OCI-LY1 (cell line): Measurements from ENCODE around the gene TBC1D8.

Experiments
- CTCF ChIP-seq: fragments of 200-600 bp; sonication (generic), shearing (Covaris generic); IDR thresholded peaks from 2 replicates; pipeline ENCODE4 v1.5.1; 2017; ENCODE audit warnings: mild to moderate bottlenecking, antibody characterized with exemption, low read length, moderate library complexity, mixed read lengths
- EZH2 ChIP-seq: fragments of 200-600 bp; sonication (generic), shearing (Covaris generic); IDR thresholded peaks from 2 replicates; pipeline ENCODE4 v1.8.0; 2017; ENCODE audit warnings: borderline replicate concordance, mixed run types, mild to moderate bottlenecking, antibody characterized with exemption, low read length, moderate library complexity, mixed read lengths

DNA sequence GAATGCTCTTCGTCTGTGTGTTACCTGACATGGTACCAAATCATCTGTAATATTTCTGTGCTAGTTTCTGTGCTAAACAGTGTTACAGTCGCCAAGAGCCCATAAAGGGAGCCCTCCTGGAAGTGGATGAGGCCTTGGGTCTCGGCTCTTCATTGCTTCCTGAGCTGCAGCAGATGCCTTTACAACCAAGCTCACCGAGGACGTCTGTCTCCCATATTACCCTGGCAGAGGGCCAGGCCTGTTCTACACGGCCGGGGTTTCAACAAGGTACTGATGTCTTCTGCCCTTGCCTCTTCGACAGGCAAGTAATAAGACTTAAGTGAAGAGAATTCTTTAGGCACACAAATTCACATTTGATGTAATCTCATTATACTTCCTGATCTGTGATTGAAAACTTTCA lies 132.2 kb downstream of the TBC1D8 start:
- TF ChIP-seq CTCF (no peak), EZH2 (no peak)
